ENCODE results near the gene TOMM34.

- TF ChIP-seq, protein P1, sequence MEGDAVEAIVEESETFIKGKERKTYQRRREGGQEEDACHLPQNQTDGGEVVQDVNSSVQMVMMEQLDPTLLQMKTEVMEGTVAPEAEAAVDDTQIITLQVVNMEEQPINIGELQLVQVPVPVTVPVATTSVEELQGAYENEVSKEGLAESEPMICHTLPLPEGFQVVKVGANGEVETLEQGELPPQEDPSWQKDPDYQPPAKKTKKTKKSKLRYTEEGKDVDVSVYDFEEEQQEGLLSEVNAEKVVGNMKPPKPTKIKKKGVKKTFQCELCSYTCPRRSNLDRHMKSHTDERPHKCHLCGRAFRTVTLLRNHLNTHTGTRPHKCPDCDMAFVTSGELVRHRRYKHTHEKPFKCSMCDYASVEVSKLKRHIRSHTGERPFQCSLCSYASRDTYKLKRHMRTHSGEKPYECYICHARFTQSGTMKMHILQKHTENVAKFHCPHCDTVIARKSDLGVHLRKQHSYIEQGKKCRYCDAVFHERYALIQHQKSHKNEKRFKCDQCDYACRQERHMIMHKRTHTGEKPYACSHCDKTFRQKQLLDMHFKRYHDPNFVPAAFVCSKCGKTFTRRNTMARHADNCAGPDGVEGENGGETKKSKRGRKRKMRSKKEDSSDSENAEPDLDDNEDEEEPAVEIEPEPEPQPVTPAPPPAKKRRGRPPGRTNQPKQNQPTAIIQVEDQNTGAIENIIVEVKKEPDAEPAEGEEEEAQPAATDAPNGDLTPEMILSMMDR (IDR thresholded peaks at IDR 0.05): no peak
- TF ChIP-seq ZFX (IDR thresholded peaks at IDR 0.05; ENCODE audit: borderline replicate concordance): no peak
Observed at GRCh38 chr20:44959638-44960102, 527 bp downstream of the TOMM34 start.
